Activated T-cell treated with anti-CD3 and anti-CD28 coated beads, Interleukin-2, amount 50 U/mL, for 24 hours (primary cell): ENCODE data around the gene ARHGAP4.

Experiments
- DNase-seq: peaks from one replicate; pipeline ENCODE4 v3.0.0-alpha.2; 2020
- H3K27ac Mint-ChIP-seq: 2 replicates; pipeline ENCODE4 v1.8.0; 2020; ENCODE audit warnings: mild to moderate bottlenecking, mixed read lengths
- H3K27me3 Mint-ChIP-seq: 2 replicates; pipeline ENCODE4 v1.8.0; 2020; ENCODE audit warnings: mixed read lengths
- H3K36me3 Mint-ChIP-seq: 2 replicates; pipeline ENCODE4 v1.8.0; 2020; ENCODE audit warnings: low read depth, mixed read lengths
- H3K4me1 Mint-ChIP-seq: 2 replicates; pipeline ENCODE4 v1.8.0; 2020; ENCODE audit warnings: low read depth, mixed read lengths
- H3K4me3 Mint-ChIP-seq: 2 replicates; pipeline ENCODE4 v1.8.0; 2020; ENCODE audit warnings: mild to moderate bottlenecking, moderate library complexity, mixed read lengths
- H3K9me3 Mint-ChIP-seq: 2 replicates; pipeline ENCODE4 v1.8.0; 2020; ENCODE audit warnings: mixed read lengths

Gene ARHGAP4

DNA sequence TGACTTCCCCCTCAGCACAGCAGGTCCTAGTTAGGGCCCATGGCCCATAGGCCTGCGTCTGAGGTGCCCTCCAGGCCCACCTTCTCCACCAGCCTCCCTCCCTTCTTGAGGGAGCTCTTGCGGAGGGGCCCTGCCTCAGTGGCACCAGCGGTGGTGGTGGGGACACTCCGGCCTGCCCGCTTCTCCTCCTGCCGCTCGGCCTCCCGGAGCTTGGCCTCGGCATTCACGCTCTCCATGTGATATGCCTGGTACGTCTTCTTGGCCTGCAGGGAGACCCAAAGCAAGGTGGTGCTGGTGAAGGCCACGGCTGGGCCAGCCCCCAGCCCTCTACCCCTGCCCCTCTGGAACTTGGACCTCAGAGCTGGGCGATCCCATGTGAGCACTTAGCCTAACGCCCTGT lies 5.5 kb downstream of the ARHGAP4 start:
- DNase-seq: no peak
- peaks cover 39% of the 10 kb centered on the region for H3K4me1 Mint-ChIP-seq
- H3K9me3 Mint-ChIP-seq: no peaks in the 10 kb centered on the region
- peaks cover 76% of the 10 kb centered on the region for H3K36me3 Mint-ChIP-seq
- no peak overlapping the region for H3K27ac Mint-ChIP-seq
- no peak overlapping the region for H3K4me3 Mint-ChIP-seq
- H3K27me3 Mint-ChIP-seq: peaks cover 41% of the 10 kb centered on the region

- DNase-seq: no peak
- Mint-ChIP-seq H3K4me1 (peaks cover 27% of the 10 kb centered on the region), H3K9me3 (no peaks in the 10 kb centered on the region), H3K36me3 (peaks cover 72% of the 10 kb centered on the region), H3K27me3 (peaks cover 43% of the 10 kb centered on the region), H3K4me3 (no peak overlapping the region), H3K27ac (no peak overlapping the region)
These were observed 6.8 kb downstream of the ARHGAP4 start for GRCh38 chrX:153919281-153919680.

DNA sequence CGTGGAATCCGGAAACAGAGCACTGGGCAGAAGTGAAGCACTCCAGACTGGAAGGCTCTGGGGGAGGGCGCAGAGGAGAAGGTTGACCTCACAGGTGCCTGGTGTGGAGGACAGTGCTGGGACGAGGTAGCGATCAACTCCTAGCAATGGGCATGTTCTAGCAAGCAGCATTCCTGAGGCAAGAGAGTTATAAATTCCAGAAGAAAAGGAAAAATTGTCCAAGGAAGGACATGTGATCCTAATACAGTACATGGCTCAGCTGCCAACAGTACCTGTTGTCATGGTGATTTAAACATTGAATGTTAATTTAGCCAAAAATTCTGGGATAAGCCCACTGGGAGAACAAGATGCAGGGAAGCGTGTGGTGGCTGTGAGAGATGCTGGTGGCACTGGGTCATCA lies 8.2 kb downstream of the ARHGAP4 start:
- Mint-ChIP-seq H3K36me3 (peaks cover 66% of the 10 kb centered on the region), H3K27ac (no peak overlapping the region), H3K9me3 (no peaks in the 10 kb centered on the region), H3K4me1 (peaks cover 17% of the 10 kb centered on the region), H3K4me3 (no peak overlapping the region), H3K27me3 (peaks cover 37% of the 10 kb centered on the region)
- no peak for DNase-seq

GRCh38 chrX:153913701-153914100 lies 12.4 kb downstream of the ARHGAP4 start:
- H3K27me3 Mint-ChIP-seq: peaks cover 24% of the 10 kb centered on the region
- H3K9me3 Mint-ChIP-seq: no peaks in the 10 kb centered on the region
- DNase-seq: no peak
- H3K4me1 Mint-ChIP-seq: peaks cover 6% of the 10 kb centered on the region
- H3K4me3 Mint-ChIP-seq: no peak overlapping the region
- H3K27ac Mint-ChIP-seq: no peak overlapping the region
- peaks cover 67% of the 10 kb centered on the region for H3K36me3 Mint-ChIP-seq

DNA sequence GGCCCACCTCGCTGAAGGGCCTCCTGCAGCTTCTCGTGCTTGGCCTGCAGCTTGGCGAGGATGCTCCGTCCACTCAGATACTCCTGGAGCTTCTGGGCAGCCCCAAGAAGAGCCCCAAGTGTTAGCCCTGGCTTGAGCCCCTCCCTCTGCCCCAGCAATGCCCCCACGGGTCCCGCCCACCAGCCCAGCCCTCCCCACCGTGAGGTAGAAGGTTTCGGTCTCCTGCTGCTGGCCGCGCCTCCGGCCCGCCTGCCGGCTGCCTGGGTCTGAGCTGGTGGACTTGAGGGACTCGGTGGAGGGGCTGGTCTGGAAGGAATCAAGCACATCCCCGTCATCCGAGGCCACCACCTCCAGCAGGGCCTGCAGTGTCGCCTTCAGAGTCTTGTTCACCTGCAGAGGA lies 12.9 kb downstream of the ARHGAP4 start:
- no peak for DNase-seq
- H3K36me3 Mint-ChIP-seq: peaks cover 67% of the 10 kb centered on the region
- no peaks in the 10 kb centered on the region for H3K9me3 Mint-ChIP-seq
- peaks cover 6% of the 10 kb centered on the region for H3K4me1 Mint-ChIP-seq
- H3K27ac Mint-ChIP-seq: no peak overlapping the region
- H3K27me3 Mint-ChIP-seq: peaks cover 28% of the 10 kb centered on the region
- H3K4me3 Mint-ChIP-seq: no peak overlapping the region

DNA sequence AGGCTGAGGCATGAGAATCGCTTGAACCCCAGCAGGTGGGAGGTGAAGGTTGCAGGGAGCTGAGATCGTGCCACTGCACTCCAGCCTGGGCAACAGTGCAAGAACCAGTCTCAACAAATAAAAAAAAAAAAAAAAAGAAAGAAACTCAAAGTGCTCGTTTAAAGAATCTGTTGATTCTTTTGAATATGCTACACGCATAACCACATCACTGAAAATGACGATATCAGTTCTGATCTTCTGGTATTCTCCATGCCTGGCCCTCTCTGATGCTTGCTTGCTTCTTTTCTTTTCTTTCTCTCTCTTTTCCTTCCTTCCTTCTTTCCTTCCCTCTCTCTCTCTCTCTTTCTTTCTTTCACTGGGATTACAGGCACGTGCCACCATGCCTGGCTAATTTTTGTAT lies 14.3 kb downstream of the ARHGAP4 start:
- no peaks in the 10 kb centered on the region for H3K9me3 Mint-ChIP-seq
- peaks cover 65% of the 10 kb centered on the region for H3K36me3 Mint-ChIP-seq
- peak overlapping the region; percentile 77 for H3K27ac Mint-ChIP-seq
- no peak for DNase-seq
- H3K4me1 Mint-ChIP-seq: peaks cover 6% of the 10 kb centered on the region
- H3K27me3 Mint-ChIP-seq: peaks cover 26% of the 10 kb centered on the region
- H3K4me3 Mint-ChIP-seq: no peak overlapping the region

- H3K4me1 Mint-ChIP-seq: peaks cover 17% of the 10 kb centered on the region
- DNase-seq: no peak
- no peak overlapping the region for H3K27ac Mint-ChIP-seq
- peaks cover 19% of the 10 kb centered on the region for H3K27me3 Mint-ChIP-seq
- no peak overlapping the region for H3K4me3 Mint-ChIP-seq
- no peaks in the 10 kb centered on the region for H3K9me3 Mint-ChIP-seq
- peaks cover 60% of the 10 kb centered on the region for H3K36me3 Mint-ChIP-seq
These were observed 15.6 kb downstream of the ARHGAP4 start for GRCh38 chrX:153910446-153910845.

GRCh38 chrX:153909980-153910360 lies 16.1 kb downstream of the ARHGAP4 start:
- Mint-ChIP-seq H3K4me1 (peaks cover 17% of the 10 kb centered on the region), H3K36me3 (peaks cover 58% of the 10 kb centered on the region), H3K4me3 (no peak overlapping the region), H3K27me3 (peaks cover 19% of the 10 kb centered on the region), H3K9me3 (no peaks in the 10 kb centered on the region), H3K27ac (no peak overlapping the region)
- DNase-seq: no peak

DNA sequence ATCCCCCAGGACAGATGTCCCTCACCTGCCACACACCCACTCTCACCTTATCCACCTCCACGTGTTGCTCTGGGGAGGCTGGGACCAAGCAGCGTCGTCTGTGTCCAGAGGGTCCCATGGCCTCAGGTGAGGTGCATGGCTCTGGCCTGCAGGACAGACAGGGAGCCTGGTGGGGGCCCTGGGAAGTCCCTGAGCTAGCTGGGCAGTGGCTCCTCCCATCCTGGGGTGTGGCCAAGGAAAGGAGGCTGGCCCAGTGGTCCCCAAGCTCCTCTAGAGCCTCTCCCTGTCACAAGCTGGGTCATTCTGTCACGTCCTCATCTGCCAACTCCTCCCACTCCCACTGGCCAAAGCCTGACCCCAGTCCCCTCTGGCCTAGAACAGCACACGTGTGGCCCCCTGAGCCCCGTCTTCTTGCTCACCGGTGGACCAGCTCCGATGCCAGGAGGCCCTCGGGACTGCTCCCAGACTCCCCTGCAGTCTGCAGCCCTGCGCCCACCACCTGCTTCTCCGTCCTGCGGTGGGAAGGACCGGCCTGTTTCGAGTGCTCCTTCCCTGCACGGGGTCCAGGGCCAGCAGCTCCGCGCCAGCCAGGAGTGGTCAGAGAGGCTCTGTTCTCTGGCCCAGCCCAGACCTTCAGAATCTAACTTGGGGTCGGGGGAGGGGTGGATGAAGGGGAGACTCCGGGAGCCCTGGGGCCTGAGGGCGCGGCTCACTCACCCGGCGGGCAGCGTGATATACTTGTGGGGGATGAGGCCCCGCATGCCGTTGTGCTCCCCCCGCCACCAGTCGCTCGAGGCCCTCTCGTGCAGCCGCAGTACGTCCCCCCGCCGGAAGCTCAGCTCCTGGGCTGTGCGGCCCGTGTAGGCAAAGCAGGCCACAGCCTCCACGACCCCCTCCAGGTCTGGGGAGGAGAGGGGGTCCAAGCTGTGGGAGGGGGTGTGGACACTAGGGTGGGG lies 16.8 kb downstream of the ARHGAP4 start:
- H3K9me3 Mint-ChIP-seq: no peaks in the 10 kb centered on the region
- no peak for DNase-seq
- no peak overlapping the region for H3K27ac Mint-ChIP-seq
- peaks cover 51% of the 10 kb centered on the region for H3K36me3 Mint-ChIP-seq
- H3K27me3 Mint-ChIP-seq: peaks cover 19% of the 10 kb centered on the region
- no peak overlapping the region for H3K4me3 Mint-ChIP-seq
- peaks cover 19% of the 10 kb centered on the region for H3K4me1 Mint-ChIP-seq

- Mint-ChIP-seq H3K27ac (peak overlapping the region; percentile 19), H3K36me3 (peaks cover 47% of the 10 kb centered on the region), H3K4me1 (peaks cover 29% of the 10 kb centered on the region), H3K27me3 (peaks cover 20% of the 10 kb centered on the region), H3K9me3 (no peaks in the 10 kb centered on the region), H3K4me3 (no peak overlapping the region)
- DNase-seq: no peak
These were observed 17.7 kb downstream of the ARHGAP4 start for GRCh38 chrX:153908219-153908860.

GRCh38 chrX:153907456-153907855 lies 18.6 kb downstream of the ARHGAP4 start:
- H3K36me3 Mint-ChIP-seq: peaks cover 42% of the 10 kb centered on the region
- H3K9me3 Mint-ChIP-seq: no peaks in the 10 kb centered on the region
- H3K4me1 Mint-ChIP-seq: peaks cover 32% of the 10 kb centered on the region

GRCh38 chrX:153906126-153906917 lies 19.7 kb downstream of the ARHGAP4 start:
- Mint-ChIP-seq H3K36me3 (peaks cover 32% of the 10 kb centered on the region), H3K4me1 (peaks cover 36% of the 10 kb centered on the region), H3K27me3 (peaks cover 26% of the 10 kb centered on the region), H3K9me3 (no peaks in the 10 kb centered on the region), H3K27ac (peak overlapping the region; percentile 47), H3K4me3 (no peak overlapping the region)
- DNase-seq: no peak

More at GRCh38 chrX:153907456-153907855, 18.6 kb downstream of the ARHGAP4 start:
- H3K27me3 Mint-ChIP-seq: peaks cover 23% of the 10 kb centered on the region
- DNase-seq: no peak
- no peak overlapping the region for H3K27ac Mint-ChIP-seq
- no peak overlapping the region for H3K4me3 Mint-ChIP-seq

DNA sequence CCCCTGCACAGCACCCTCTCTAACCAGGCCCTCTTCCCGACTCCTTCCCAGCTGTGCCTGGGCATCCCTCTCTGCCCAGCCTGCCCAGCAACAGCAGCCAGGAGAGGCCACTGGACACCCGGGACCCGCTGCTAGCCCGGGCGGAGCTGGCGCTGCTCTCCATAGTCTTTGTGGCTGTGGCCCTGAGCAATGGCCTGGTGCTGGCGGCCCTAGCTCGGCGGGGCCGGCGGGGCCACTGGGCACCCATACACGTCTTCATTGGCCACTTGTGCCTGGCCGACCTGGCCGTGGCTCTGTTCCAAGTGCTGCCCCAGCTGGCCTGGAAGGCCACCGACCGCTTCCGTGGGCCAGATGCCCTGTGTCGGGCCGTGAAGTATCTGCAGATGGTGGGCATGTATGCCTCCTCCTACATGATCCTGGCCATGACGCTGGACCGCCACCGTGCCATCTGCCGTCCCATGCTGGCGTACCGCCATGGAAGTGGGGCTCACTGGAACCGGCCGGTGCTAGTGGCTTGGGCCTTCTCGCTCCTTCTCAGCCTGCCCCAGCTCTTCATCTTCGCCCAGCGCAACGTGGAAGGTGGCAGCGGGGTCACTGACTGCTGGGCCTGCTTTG lies 20.5 kb downstream of the ARHGAP4 start:
- Mint-ChIP-seq H3K27me3 (peaks cover 28% of the 10 kb centered on the region), H3K4me1 (peaks cover 43% of the 10 kb centered on the region), H3K9me3 (no peaks in the 10 kb centered on the region), H3K36me3 (peaks cover 28% of the 10 kb centered on the region), H3K4me3 (no peak overlapping the region), H3K27ac (no peak overlapping the region)
- no peak for DNase-seq
